Superior temporal gyrus (tissue), 1 donor: ENCODE measurements around the gene GLT6D1.
"Not testable (repeated sequence)": the region's sequence is repeated elsewhere in the genome, so short reads cannot be mapped to it uniquely, and the experiment has no call there.

ENCODE experiments used
- DNase-seq: peaks from one replicate; pipeline ENCODE4 v3.0.0-alpha.2; 2016; ENCODE audit errors: extremely low spot score

GLT6D1 gene

DNA sequence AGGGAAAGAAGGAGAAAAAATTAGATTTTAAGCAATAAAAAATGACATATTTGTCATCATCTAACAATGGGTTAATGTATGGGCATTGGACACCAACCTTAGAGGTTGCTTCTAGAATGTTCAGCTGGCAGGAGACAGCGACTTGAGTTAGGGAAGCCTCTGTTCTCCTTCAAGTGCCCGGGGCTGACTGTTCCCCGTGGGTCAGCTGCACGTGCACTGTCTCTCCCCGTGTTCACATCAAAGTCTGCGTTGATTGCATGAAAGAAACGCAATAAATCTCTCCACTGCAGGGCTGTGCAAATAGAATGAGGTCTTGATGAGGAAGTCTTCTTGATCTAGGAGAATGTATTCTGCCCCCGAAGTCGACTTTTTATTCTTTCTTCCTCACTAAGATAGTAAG, at the start of gene GLT6D1:
Gene GLT6D1, minus strand, starts transcription at position 345 of the 400 bp plus-strand sequence. CDS start 353 bp downstream, outside the sequence.
- DNase-seq = no peak

DNA sequence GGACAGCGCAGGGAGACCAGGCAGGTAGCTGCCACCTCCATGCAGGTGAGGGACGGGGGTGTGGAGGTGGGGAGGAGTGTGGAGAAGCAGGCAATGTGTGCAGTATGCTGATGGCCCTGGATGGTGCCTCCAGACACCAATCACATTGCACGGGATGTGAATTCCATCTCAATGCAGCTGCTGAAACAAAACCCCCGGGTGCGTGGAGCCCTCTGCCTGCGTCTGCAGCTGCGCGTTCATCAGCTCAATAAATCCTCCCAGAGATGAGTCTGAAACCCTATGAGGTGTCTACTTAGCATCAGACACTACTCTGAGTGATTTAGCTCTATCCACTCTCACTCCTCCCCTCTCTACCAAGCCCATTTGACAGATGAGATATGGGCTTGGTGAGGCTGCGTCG, 49.7 kb upstream of the GLT6D1 start:
- DNase-seq = no peak

GRCh38 chr9:135687216-135687615, 47.9 kb upstream of the GLT6D1 start:
- no peak for DNase-seq

DNA sequence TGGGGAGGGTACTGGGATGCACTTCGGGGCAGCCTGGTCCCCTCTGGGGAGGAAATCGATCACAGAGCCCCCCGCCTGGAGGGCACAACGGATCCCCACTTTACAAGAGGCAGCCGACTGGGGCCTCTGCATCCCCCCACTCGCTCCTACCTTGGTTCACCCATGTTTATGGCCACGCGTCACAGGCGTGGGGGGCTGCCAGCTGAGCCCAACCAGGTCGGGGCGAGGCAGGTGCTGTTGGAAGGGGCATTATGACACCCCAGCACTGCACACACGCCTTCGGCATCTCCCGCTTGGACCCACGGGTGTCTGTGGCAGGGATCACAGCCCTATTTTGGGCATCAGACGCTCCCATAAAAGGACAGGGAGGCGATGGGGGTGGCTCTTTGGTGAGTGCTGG, 45.4 kb upstream of the GLT6D1 start:
- no peak for DNase-seq

GRCh38 chr9:135683401-135684034, 44.2 kb upstream of the GLT6D1 start:
- DNase-seq = no peak

DNA sequence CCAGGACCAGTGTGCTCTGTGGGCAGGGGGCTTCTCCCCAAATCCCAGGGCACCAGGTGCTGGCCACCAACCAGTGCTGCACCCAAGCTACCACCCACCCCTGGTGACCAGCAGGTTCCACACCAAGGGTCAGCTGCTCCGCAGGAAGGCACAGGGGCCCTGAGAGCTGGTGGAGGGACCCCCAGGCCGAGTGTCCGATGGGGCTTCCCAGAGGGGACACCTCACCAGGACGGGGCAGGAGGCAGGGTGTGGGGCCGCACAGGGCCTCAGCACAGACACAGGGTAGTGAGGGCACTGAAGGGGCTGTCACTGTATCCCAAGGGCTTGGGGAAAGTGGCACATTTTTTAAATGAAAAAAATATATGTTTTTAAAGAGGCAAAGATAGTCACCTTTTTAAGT, 41.8 kb upstream of the GLT6D1 start:
- DNase-seq = no peak

DNA sequence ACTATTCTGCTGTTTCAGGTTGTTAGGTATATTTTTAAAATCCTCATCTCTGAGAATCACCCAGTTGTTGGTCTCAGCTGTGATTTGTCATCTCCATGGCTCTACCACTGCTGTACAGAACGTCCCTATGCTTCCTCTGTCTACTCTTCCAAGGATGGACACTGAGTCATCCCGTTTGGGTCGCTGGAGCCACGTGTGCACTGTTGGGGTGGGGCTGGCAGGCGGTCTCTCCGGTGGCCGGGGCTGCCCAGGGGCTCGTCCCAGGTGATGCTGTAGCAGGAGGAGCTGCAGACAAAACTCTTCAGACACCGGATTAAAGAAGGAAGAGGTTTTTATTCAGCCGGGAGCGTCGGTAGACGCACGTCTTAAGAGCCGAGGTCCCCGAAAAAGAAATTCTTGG, 40.7 kb upstream of the GLT6D1 start:
- DNase-seq = no peak

- DNase-seq = no peak
Measured at GRCh38 chr9:135678236-135679017, 39.1 kb upstream of the GLT6D1 start.

GRCh38 chr9:135677641-135678168, 38.4 kb upstream of the GLT6D1 start:
- no peak for DNase-seq

DNA sequence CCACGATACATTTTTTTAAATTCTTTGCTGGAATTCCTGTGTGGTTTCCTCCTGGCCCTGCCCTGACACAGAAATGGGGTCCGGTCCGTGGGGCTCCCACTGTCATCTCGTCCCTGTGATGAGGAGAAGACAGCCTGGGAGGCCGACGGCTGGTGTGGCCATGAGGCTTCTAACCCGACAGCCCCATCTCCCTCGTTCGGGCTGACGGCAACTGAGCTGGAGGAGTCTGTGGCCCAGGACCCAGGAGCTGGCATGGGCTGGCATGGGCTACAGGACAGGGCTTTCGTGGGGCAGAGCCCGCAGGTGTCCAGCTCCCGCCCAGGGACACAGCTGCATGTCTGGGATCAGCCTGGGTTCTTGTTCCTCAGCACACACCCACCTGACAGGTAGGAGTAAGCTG, 37.6 kb upstream of the GLT6D1 start:
- no peak for DNase-seq

DNA sequence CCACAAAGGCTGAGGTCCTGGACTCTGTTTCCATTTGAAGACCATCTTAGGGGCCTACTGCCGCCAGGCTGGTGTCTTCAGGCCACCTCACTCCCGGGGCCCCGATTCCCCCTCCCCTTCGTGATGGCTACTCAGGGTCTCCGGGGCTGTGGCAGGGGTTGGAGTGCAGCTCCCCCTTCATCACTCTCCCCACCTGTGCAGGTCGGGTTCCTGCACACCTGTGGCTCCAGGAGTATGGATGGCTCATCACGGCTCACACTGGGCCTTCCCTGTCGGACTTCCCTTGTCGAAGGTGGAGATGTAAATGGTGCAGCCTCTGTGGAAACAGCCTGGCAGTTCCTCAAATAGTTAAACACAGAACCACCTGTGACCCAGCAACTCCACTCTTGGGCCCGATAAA, 35.6 kb upstream of the GLT6D1 start:
- no peak for DNase-seq

GRCh38 chr9:135673941-135674340, 34.6 kb upstream of the GLT6D1 start:
- DNase-seq = no peak

DNA sequence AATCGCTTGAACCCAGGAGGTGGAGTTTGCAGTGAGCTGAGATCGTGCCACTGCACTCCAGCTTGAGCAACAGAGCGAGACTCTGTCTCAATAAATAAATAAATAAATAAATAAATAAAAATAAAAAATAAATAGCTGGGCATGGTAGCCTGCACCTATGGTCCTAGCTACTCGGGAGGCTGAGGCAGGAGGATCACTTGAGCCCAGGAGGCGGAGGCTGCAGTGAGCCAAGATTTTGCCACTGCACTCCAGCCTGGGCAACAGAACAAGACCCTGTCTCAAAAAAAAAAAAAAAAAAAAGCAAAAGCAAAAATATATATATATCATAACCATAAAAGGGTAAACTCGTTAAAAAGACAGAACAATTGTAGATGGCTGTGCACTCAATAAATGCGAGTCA, 33.4 kb upstream of the GLT6D1 start:
- not testable (repeated sequence) for DNase-seq

- no peak for DNase-seq
Measured at GRCh38 chr9:135671591-135672041, 32.3 kb upstream of the GLT6D1 start.

DNA sequence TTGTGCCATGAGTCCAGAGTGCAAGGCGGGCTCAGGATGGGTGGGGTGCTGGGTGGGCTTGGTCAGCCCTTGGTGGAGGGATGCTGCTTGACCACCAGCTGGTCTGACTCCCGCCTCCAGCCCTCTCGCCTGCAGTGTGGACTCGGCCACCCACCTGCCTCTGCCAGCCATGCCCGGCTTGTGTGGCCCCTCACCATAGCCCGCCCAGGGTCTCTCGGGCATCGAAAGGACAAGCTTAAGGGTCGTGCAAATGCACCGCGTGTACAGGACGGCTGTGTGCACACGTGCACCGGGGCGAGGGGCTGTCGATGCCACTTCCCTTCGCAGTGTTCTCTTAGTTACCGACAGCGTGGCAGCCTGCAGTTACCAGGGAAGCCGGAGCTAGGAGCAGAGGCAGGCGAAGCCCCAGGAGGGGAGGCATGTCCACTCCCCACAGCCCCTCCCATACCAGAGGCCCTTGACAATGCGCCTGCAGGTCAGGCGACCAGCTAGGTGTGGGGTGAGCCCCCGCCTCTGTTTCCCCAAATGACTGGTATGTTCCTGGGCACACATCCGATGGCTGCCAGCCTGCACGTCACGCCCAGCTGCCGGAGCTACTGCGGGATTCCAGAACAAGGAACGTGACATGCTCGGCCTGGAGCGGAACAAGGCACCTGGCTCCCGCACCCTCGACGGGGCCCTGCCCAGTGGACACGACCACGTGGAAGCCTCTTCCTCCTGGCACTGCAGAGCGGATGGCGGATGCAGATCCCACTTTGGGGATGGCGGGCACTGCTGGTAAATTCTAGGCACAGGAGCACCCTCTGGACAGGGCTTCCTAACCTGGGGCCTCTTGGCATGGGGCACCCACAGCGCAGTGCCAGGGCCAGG, 31.6 kb upstream of the GLT6D1 start:
- DNase-seq = no peak

GRCh38 chr9:135669616-135670285, 30.4 kb upstream of the GLT6D1 start:
- no peak for DNase-seq

DNA sequence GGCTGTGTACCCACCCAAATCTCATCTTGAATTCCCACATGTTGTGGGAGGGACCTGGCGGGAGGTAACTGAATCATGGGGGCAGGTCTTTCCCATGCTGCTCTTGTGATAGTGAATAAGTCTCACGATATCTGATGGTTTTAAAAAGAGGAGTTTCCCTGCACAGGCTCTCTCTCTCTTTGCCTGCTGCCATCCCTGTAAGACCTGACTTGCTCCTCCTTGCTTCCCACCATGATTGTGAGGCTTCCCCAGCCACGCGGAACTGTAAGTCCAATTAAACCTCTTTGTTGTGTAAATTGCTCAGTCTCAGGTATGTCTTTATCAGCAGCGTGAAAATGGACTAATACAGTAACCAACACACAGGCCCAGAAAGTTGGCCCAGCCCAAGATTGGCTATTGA, 29.7 kb upstream of the GLT6D1 start:
- not testable (repeated sequence) for DNase-seq

DNA sequence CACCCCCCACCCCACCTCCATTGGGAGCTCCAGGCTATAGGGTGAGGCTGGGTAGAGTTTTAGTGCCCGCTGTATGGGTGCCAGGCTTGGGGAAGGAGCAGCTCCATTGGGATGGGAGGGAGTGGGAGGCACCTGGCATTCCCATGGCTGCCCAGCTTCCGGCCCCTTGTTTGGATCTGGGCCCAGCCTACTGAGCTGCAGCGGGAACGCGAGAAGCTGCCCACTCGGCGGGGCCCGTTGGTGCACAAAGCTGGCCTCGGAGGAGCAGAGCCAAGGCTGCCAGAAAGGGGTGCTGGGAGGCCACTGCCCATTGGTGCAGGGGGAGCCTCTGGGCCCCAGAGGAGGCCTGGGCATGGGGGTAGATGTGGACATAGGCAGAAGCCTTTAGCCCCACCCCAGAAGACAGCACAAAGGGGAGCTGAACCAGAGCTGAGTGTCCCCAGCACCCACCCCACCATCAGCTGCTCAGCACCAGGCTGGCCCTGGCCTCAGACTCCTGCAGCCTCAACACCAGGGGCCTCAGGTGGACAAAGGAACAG, 28.2 kb upstream of the GLT6D1 start:
- no peak for DNase-seq

DNA sequence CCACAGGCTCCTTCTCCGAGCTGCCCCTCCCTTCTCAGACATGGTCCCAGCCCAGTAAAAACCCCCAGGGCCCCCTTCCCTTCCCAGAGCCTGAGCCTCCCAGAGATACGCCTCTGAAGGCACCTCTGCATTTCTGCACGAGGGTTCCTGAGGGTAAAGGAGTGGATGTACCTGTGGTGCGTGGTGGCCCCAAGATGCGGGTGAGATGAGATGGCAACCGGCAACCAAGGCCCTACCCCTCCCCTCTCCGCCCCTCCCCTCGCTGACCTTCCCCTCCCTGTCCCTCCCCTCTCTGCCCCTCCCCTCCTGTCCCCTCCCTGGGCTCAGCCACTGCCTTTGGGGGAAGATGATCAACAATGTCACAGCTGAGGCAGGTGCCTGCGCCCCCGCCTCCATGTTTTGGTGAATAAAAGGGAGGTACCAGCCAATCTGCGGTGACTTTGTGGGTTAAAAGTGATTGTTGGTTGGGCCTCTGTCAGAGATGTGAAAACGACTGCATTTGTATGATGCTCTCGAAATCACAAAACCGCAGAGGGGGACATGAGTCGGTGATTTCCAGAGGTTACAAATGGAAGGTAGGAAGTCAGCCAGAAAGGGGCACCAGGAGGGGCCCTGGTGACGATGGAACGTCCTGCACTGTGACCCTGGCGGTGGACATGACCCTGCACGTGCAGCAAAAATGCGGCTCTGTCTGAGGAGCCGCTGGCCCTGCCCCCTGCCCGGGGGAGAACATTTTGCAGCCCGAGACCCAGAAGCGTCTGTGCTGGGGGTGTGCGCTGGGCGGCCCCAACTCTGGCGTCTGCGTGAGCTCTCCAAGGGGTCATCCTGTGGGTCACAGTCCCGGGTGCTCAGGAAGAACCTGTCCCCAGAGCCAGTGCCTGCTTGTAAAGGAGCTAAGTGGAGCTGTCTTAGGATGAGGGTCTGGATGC, 27.5 kb upstream of the GLT6D1 start:
- no peak for DNase-seq

DNA sequence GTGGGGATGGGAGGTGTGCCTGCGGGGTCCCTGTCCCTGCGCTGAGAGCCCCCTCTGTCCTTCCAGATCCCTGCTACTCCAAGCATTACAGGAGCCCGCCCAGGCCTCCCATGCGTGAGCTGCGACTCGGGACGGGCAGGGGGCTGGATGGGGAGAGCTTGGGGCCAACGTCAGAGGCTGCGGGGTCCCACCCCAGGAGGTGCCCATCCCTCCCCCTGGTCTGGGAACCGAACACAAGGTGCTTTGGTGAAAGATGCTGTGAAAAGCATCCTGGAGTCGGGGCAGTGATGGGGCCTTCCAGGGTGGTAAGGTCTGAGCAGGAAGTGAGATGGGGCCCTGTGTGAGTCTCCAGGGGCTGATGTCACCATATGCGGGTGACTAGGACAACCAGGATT, 26.5 kb upstream of the GLT6D1 start:
- DNase-seq = no peak
